GM12801 (cell line): ENCODE results near the gene CIRBP.

ENCODE experiments used
- TF ChIP-seq, protein P1 (sequence below): IDR thresholded peaks from one replicate; pipeline ENCODE4 v1.5.1; 2011; ENCODE audit warnings: control low read depth; ENCODE audit not compliant: insufficient read length; ENCODE audit errors: extremely low read depth

Gene CIRBP

DNA sequence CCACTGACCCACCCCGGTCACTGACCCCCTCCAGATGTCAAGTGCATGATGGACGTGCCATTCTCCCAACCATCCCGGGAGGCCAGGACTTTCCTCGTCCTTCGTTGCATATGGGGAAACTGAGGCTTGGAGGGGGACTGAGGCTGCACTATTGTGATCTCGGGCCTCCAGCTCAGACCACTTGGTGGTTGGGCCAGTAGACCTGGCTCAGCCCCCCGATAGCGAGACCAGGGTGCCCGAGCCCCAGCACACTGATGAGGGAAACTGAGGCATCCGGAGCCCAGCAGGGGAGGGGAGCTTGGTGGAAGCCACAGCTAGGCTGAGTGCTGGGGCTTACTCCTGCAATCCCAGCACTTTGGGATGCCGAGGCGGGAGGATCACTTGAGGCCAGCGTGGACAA lies 26.9 kb downstream of the CIRBP start:
- TF ChIP-seq, protein P1, sequence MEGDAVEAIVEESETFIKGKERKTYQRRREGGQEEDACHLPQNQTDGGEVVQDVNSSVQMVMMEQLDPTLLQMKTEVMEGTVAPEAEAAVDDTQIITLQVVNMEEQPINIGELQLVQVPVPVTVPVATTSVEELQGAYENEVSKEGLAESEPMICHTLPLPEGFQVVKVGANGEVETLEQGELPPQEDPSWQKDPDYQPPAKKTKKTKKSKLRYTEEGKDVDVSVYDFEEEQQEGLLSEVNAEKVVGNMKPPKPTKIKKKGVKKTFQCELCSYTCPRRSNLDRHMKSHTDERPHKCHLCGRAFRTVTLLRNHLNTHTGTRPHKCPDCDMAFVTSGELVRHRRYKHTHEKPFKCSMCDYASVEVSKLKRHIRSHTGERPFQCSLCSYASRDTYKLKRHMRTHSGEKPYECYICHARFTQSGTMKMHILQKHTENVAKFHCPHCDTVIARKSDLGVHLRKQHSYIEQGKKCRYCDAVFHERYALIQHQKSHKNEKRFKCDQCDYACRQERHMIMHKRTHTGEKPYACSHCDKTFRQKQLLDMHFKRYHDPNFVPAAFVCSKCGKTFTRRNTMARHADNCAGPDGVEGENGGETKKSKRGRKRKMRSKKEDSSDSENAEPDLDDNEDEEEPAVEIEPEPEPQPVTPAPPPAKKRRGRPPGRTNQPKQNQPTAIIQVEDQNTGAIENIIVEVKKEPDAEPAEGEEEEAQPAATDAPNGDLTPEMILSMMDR: no peak

DNA sequence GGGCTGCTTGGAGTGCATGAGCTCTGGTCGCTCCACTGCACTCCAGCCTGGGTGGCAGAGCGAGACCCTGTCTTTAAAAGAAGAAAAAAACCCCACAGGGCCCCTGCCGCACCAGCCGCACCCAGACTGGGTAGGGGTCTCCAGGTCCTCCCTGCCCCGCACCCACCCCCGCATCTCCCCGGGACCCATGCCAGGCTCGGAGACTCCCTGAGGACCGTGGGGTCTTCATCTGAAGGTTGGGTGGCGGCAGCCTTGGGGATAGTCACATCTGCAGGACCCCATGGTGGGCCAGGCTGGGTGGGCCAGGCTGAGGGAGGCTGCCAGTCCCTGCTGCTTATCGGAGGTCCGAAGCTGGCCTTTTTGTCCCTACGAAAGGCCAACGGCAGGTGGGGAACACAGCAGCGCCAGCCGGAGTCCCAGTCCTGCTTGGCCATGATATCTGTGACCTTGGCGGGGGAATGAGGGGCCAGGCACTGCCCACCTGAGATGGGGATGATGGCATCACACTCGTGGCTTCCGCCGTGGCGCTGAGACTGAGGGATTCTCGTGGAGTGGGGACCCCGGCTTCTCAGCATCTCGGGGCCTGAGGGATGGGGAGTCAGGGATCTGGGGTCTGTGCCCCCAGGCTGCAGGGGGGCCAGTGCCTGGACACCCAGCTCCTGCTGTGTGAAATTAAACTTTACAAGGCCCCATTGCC lies 27.6 kb downstream of the CIRBP start:
- TF ChIP-seq, protein P1: no peak

DNA sequence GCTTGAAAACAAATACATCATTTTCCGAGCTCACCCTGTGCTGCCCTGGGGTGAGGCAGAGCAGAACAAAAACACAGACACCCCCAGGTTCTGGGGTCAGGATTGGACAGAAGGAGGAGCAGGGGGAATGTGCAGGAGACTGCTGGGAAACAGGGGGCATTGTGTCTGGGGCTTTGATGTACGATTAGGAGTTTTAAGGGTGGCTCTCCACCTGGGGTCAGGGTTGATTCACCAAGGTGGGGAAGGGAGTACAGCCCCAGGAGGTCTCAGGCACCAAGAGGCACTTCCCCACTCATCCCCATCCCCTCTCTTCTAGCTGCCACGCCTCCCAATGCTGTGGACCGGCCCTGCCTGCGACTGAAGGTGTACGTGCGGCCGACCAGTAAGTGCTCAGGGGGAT lies 29.1 kb downstream of the CIRBP start:
- TF ChIP-seq, protein P1: no peak

GRCh38 chr19:1299801-1300200 lies 30.7 kb downstream of the CIRBP start:
- TF ChIP-seq, protein P1: no peak

- TF ChIP-seq, protein P1: no peak
These were observed 31.8 kb downstream of the CIRBP start for GRCh38 chr19:1300744-1301490.

DNA sequence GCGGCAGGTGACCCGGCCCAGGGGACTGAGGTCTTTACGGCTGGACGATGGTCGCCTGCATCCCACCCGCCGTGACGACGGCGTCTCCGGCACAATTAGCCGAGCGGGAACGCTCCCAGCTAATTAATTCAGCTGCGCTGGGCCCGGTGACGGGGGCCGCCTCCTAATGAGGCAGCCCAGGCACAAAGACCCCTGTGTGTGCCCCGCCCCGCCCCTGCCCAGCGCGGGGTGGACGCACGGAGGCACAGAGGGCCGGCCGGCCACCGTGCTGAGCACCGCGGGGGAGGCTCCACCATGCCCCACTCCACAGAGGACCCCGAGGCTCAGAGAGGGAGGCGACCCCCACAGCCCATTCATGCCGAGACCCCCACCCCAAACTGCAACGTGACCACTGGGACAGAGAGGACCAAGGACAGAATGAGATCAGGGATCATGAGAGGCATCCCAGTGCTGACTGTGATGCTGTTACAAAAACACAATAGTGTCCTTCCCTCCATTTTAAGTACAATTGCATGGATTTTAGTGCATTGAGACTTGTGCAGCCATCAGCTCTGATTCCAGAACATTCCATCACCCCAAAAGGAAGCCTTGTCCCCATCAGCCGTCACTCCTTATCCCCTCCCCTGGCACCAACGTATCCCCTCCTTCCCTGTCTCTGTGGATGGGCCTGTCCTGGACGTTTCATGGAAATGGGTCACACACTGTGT lies 33.6 kb downstream of the CIRBP start:
- TF ChIP-seq, protein P1: no peak

DNA sequence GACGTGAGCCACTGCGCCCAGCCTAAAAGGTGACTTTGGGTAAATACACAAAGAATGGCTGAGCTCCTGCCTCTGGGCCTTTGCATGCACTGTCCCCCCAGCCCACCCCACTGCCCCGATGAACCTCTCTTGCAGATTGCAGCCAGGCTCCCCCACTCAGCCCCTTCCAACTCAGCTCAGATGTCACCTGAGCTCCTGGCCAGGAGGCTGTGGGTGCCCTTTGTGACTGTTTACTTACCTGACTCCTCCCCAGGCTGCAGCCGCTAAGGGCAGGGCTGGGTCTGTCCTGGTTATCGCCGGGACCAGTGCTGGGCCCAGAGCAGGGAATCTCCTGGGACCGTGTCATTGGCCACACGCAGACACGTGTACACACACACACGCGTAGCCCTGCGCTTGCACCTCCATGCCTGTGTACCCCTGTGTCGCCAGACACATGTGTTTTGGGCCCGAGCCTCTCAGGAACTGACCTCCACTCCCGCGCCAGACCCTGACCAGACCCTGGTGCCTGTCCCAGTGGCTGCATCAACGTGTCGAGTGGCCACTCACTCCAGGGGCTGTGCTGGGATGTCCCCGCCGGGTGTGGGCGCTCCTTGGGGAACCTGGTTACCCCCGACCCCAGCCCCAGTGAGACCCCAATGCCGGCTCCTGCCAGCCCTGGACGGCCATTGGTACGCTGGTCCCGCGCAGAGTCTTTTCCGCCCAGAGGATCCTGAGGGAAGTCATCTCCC lies 35.2 kb downstream of the CIRBP start:
- TF ChIP-seq, protein P1: no peak
